GM19351 (cell line): Measurements from ENCODE around the gene ZC3H12D.

Experiments used
- ATAC-seq: cut with Tn5 transposase; IDR thresholded peaks from one replicate; pipeline ENCODE4 v1.9.1; 2021; ENCODE audit warnings: mild to moderate bottlenecking, moderate library complexity; ENCODE audit not compliant: unreplicated experiment

ZC3H12D gene

GRCh38 chr6:149419696-149420404, 65.0 kb downstream of the ZC3H12D start:
- no peak for ATAC-seq

GRCh38 chr6:149414821-149415220, 70.0 kb downstream of the ZC3H12D start:
- ATAC-seq: no peak

- no peak for ATAC-seq
Measured at GRCh38 chr6:149414009-149414408, 70.8 kb downstream of the ZC3H12D start.

- no peak for ATAC-seq
Measured at GRCh38 chr6:149410557-149410956, 74.3 kb downstream of the ZC3H12D start.

- ATAC-seq: no peak
Measured at GRCh38 chr6:149409617-149410016, 75.2 kb downstream of the ZC3H12D start.

GRCh38 chr6:149405823-149406765, 78.7 kb downstream of the ZC3H12D start:
- no peak for ATAC-seq

- ATAC-seq: no peak
Measured at GRCh38 chr6:149403534-149403933, 81.3 kb downstream of the ZC3H12D start.

GRCh38 chr6:149400050-149400449, 84.8 kb downstream of the ZC3H12D start, which contains the start of gene SUMO4:
Gene SUMO4, plus strand, starts transcription at chr6:149400262. Its CDS starts 130 bp downstream, at chr6:149400392.
- ATAC-seq: no peak

GRCh38 chr6:149397384-149397783, 87.4 kb downstream of the ZC3H12D start:
- ATAC-seq: no peak
